ENCODE results near the gene RSRC1.

GRCh38 chr3:158407844-158408517 lies 298.1 kb downstream of the RSRC1 start:
- TF ChIP-seq, protein P1, sequence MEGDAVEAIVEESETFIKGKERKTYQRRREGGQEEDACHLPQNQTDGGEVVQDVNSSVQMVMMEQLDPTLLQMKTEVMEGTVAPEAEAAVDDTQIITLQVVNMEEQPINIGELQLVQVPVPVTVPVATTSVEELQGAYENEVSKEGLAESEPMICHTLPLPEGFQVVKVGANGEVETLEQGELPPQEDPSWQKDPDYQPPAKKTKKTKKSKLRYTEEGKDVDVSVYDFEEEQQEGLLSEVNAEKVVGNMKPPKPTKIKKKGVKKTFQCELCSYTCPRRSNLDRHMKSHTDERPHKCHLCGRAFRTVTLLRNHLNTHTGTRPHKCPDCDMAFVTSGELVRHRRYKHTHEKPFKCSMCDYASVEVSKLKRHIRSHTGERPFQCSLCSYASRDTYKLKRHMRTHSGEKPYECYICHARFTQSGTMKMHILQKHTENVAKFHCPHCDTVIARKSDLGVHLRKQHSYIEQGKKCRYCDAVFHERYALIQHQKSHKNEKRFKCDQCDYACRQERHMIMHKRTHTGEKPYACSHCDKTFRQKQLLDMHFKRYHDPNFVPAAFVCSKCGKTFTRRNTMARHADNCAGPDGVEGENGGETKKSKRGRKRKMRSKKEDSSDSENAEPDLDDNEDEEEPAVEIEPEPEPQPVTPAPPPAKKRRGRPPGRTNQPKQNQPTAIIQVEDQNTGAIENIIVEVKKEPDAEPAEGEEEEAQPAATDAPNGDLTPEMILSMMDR (conservative IDR thresholded peaks at IDR 0.05; ENCODE audit: low read length): no peak
- no peak for TF ChIP-seq EZH2phosphoT487 (IDR thresholded peaks at IDR 0.05; ENCODE audit: borderline replicate concordance, low read depth, low read length)
